H54 (cell line): ENCODE measurements around the gene STIM1.
A peak's percentile ranks its signal among the peaks of the same experiment; 100 is the strongest.
"Not testable (repeated sequence)": the region's sequence is repeated elsewhere in the genome, so short reads cannot be mapped to it uniquely, and the experiment has no call there.

Experiments used
- DNase-seq: peaks from one replicate; pipeline ENCODE4 v3.0.0; 2011; ENCODE audit warnings: low spot score, mixed read lengths; ENCODE audit not compliant: insufficient read length
- FAIRE-seq: peaks from 3 replicates; lab custom pipeline; 2011; peaks lifted over from hg19 to GRCh38; lab: Jason Lieb, UNC
- POLR2A ChIP-seq: IDR thresholded peaks from 2 replicates; pipeline ENCODE4 v1.6.1; 2011; ENCODE audit warnings: low read depth, mild to moderate bottlenecking, low read length

Gene STIM1

GRCh38 chr11:4127357-4127756, 271.9 kb downstream of the STIM1 start:
- DNase-seq (no peak), FAIRE-seq (no peak)
- no peak for TF ChIP-seq POLR2A

- not testable (repeated sequence) for DNase-seq, FAIRE-seq
Observed at GRCh38 chr11:4130219-4130618, 274.8 kb downstream of the STIM1 start.

GRCh38 chr11:4134806-4135205, 279.3 kb downstream of the STIM1 start:
- peak; percentile 69 for FAIRE-seq
- DNase-seq, result peak; percentile 23
- no peak for TF ChIP-seq POLR2A

- no peak for TF ChIP-seq POLR2A
- FAIRE-seq (no peak), DNase-seq (no peak)
Observed at GRCh38 chr11:4138497-4138896, 283.0 kb downstream of the STIM1 start.

GRCh38 chr11:4140067-4140636, 284.7 kb downstream of the STIM1 start:
- TF ChIP-seq POLR2A, result no peak
- DNase-seq (no peak), FAIRE-seq (no peak)
